CD4-positive, alpha-beta T cell treated with Interleukin-15 for 1 hour (primary cell): ENCODE results near the gene LRMDA.
"Not testable (repeated sequence)": the region's sequence is repeated elsewhere in the genome, so short reads cannot be mapped to it uniquely, and the experiment has no call there.

Experiments
- DNase-seq: peaks from one replicate; pipeline ENCODE4 v3.0.0-alpha.2; 2020

The LRMDA gene

DNA sequence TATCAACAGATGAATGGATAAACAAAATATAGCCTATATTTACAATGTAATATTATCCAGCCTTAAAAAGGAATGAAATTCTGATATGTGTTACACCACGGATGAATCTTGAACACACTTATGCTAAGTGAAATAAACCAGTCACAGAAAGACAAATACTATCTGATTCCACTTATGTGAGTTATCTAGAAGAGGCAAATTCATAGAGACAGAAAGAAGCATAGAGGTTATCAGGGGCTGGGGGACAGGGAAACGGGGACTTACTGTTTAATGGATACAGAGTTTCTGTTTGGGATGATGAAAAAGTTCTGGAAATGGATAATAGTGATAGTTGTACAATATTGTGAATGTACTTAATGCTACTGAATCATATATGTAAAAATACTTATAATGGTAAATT, 329.9 kb downstream of the LRMDA start:
- DNase-seq = no peak

DNA sequence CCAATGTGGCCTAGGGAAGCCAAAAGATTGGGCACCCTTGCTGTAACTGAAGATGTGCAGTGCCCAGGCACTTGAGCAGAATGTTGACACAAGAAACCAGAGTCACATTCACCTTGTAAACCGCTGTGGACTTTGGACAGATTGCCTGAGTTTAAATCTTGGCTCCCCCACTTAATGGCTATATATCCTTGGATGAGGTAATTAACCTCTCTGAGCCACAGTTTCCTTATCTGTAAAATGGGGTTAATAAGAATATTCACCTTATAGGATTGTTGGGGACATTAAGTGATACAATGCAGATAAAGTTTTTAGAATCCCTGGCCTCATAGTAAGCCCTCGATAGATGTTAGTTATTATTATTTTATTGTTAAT, 331.0 kb downstream of the LRMDA start:
- no peak for DNase-seq

DNA sequence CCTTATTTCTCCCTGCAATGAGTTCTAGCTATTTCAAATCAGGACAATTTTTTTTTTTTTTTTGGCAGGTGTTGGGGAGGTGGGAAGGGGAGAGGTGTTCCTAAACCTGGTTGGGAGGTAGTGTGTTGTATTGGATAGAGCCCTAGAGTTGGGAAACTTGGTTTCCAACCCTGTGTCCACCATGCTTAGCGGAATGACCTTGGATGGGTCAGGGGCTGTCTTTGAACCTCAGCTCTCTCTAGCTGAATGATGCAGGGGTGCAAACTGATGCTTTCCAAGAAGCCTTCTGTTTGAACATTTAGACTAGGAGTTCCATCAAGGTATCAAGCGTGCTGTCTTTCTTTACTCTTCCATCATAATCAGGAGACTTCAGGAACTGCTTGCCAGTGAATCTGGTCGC, 332.2 kb downstream of the LRMDA start:
- no peak for DNase-seq

GRCh38 chr10:75764974-75765788, 333.8 kb downstream of the LRMDA start:
- no peak for DNase-seq

DNA sequence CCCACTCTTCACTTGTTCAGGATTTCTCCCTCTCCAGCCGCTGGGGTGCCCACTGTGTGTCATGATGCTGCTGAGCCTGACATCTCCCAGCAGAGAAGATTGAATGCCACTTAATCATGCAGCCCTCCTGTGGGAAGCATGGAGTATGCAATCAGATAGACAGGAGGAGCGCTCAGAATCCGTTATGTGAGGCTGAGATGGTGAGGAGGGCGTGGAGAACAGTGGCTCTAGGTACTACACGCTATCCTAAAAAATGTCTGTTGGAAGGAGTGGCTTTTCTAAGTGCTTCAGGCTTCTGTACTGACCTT, 334.3 kb downstream of the LRMDA start:
- no peak for DNase-seq

DNA sequence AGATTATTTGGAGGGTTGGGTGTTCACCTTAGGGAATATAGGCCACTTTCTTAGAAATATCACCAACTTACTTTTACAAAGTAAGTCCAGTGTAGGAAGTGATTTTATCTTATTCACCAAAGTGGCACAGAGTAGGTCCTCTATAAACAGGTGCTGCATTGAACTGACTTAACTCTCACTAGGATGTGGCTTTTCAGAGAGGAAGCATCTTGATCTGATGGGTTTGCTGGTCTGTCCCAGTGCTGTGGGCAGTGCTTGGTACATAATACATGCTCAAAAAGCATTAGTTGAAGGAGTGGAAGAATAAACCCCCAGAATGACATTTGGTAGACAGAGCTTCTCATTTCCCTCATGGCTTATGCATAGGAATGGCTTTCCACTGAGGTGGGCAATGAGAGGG, 334.7 kb downstream of the LRMDA start:
- DNase-seq = no peak

GRCh38 chr10:75766752-75767151, 335.3 kb downstream of the LRMDA start:
- not testable (repeated sequence) for DNase-seq

- no peak for DNase-seq
These were observed 339.2 kb downstream of the LRMDA start for GRCh38 chr10:75770626-75771081.

DNA sequence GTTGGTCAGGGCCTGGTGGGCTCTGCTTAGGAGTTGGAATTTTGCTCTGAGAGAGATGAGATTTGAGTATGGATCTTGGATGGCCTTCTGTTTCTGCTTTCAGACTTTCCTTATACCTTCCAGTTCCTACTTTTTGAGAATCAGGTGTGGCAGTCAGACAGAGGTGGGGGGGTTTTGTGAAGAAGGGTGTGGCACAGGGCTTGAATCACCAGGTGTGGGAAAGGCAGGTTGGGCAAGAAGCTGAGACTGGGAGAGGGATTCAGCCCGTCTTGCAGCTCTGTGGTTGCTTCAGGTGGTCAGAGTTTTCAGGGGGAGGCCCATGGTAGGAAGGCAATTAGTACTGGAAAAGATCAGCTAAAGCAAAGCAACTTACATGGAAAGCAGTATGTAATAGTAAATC, 340.2 kb downstream of the LRMDA start:
- DNase-seq = no peak

GRCh38 chr10:75772153-75772887, 340.9 kb downstream of the LRMDA start:
- DNase-seq = no peak

DNA sequence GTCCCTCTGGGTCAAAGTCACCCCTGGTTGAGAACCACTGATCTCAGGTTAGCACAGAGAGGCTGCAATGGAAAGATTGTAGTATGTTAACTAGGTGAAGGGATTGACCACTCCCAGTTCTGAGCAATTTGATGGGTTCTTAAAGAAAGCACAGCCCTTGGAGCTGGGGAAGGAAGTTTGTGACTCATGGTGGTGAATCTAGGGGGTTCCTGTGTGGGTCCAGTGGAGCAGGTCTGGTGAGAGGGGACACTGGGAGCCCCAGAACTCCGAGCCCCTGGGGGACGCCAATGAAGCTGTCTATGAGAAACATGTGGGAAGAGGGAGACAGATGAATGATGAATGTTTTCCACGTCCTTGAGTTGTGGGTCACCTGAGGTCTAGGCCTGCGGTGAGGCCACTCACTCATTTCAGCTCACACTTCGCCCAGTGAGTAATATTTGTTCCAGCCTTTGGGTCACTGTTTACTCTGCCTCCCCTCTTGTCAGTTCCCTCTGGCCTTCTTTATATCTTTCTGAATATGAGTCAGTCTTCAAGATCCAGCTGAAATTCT, 341.9 kb downstream of the LRMDA start:
- no peak for DNase-seq

- no peak for DNase-seq
These were observed 342.7 kb downstream of the LRMDA start for GRCh38 chr10:75773813-75774782.

DNA sequence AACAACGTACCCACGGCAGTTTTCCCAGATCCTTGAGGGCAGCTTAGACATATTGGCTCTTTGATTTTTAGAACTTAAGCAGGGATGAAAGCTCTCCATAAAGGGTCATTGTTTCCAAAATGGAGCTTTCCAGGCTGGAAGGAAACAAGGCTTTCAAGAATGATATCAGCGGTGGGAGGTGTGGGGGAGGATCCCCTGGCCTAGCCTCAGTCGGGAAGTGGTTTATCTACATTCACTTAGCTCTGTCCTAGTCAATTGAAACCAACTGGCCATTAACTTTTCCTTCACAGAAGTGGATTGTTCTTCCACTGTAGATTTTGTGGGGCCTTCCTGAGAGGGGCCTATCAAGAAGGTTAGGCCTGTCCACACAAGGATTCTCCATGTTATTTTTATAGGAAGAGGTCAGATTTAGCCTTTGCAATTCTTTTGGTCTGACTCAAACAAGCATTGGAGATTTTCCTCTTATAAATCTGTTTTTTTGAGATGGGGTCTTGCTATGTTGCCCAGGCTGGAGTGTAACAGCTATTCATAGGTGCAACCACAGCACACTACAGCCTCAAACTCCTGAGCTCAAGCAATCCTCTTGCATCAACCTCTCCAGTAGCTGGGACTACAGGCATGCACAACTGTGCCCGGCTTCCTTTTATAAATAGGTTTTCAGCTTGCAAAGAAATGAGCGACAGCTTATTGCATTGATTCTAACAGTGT, 343.5 kb downstream of the LRMDA start:
- no peak for DNase-seq

DNA sequence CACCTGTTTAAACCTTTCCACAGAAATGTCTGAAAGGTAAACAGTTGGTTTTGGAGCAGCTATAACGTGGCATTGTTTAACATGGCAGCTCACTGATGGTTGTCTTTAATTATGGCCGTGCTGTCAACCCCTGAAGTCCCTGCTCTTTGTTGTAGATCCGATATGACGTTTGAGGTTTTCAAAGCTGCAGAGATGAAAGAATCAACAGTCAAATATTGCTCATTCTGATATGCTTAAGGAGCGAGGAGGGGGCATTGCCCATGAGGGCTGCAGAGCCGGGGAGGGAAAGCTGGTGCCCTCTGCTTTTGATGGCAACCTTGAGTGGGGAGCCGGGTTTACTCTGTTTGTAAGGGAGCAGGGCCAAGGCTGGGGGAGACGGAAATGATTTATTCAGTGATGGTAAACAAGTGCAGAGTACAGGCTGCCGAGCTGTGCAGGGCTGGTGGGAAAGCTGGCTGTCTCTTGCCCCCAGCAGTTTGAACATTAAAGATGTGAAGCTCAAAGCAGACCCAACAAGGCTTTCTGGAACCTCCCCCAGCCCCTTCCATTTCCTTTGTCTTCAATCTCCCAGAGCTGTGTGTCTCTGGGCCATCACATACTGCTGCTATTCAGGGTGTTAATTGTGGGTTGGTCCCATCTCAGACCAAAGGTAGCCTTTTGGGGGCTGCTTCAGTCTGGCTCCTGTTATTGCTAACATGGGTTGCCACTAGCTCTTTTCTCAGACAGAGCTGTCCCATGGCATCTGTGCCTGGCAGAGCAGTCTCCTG, 345.5 kb downstream of the LRMDA start:
- no peak for DNase-seq

DNA sequence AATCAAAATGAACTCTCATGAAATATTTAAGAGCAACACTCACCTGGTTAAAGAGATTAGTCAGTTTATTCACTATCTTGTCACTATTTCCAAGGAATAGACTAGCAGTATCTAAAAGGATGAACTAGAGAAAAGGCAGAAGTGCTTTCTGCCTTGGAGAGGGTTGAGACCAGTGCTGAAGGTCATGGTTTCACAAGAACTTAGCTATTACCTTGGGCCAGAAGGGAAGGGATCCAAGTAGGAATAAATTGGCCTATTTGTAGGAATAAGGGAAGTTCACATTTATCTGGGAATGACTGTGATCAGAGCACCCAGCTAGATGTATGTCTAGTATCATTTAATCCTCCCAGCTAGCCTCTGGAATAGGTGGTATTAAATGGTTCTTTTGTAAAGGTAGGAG, 347.2 kb downstream of the LRMDA start:
- no peak for DNase-seq

DNA sequence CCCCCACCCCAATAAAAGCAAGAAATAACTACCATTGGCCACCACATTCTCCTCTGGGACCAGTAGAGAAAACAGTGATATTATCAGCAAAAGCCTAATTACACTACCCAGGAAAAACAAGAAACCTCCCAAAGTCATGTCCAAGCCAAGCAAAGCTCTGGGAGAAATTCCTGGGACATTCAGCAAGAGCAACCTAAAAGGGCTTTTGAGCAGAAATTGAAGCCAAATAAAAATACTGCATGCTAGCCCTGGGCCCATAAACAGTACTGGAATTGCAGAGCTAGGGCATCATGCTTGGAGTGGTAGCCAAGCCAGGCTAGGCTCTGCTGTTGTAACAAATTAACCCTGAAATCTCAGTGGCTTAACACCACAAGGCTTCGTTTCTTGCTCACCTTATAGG, 347.9 kb downstream of the LRMDA start:
- no peak for DNase-seq

GRCh38 chr10:75782463-75783248, 351.2 kb downstream of the LRMDA start:
- DNase-seq = no peak

- no peak for DNase-seq
These were observed 357.2 kb downstream of the LRMDA start for GRCh38 chr10:75788394-75789205.

- DNase-seq = no peak
These were observed 362.4 kb downstream of the LRMDA start for GRCh38 chr10:75793848-75794247.

GRCh38 chr10:75801121-75801520, 369.7 kb downstream of the LRMDA start:
- no peak for DNase-seq
